ENCODE measurements around the gene KCNK4. TPM values are rescaled to one million over a fixed set of nuclear protein-coding genes. Genes with fewer than 3 reads are reported as not detected.

KCNK4 gene
- total RNA-seq, 1 donor, result not detected

- H3K4me3 ChIP-seq (ENCODE audit: low read depth, low read length), result peak within 1 kb of the TSS; percentile 91
- TF ChIP-seq, protein P1, sequence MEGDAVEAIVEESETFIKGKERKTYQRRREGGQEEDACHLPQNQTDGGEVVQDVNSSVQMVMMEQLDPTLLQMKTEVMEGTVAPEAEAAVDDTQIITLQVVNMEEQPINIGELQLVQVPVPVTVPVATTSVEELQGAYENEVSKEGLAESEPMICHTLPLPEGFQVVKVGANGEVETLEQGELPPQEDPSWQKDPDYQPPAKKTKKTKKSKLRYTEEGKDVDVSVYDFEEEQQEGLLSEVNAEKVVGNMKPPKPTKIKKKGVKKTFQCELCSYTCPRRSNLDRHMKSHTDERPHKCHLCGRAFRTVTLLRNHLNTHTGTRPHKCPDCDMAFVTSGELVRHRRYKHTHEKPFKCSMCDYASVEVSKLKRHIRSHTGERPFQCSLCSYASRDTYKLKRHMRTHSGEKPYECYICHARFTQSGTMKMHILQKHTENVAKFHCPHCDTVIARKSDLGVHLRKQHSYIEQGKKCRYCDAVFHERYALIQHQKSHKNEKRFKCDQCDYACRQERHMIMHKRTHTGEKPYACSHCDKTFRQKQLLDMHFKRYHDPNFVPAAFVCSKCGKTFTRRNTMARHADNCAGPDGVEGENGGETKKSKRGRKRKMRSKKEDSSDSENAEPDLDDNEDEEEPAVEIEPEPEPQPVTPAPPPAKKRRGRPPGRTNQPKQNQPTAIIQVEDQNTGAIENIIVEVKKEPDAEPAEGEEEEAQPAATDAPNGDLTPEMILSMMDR (IDR thresholded peaks at IDR 0.05; ENCODE audit: insufficient read depth, low read depth, low read length), result peak; percentile 25
- peak; percentile 97 for DNase-seq (ENCODE audit: low read depth)
Measured at GRCh38 chr11:64317961-64318765, 27.1 kb downstream of the KCNK4 start, which contains the start of gene PRDX5. TSS of gene PRDX5 (plus strand) at chr11:64318121. CDS start at chr11:64318216, 95 bp downstream.

- H3K4me3 ChIP-seq (ENCODE audit: low read depth, low read length), result peak overlapping the region; percentile 91
- DNase-seq (ENCODE audit: low read depth), result no peak
- TF ChIP-seq, protein P1 (IDR thresholded peaks at IDR 0.05; ENCODE audit: insufficient read depth, low read depth, low read length), result no peak
Measured at GRCh38 chr11:64318766-64319761, 28.0 kb downstream of the KCNK4 start.

GRCh38 chr11:64320556-64320955 is 29.5 kb downstream of the KCNK4 start:
- DNase-seq (ENCODE audit: low read depth), result no peak
- no peak overlapping the region for H3K4me3 ChIP-seq (ENCODE audit: low read depth, low read length)
- TF ChIP-seq, protein P1 (IDR thresholded peaks at IDR 0.05; ENCODE audit: insufficient read depth, low read depth, low read length), result no peak

GRCh38 chr11:64321026-64321425 is 29.9 kb downstream of the KCNK4 start:
- DNase-seq (ENCODE audit: low read depth), result no peak
- no peak overlapping the region for H3K4me3 ChIP-seq (ENCODE audit: low read depth, low read length)
- TF ChIP-seq, protein P1 (IDR thresholded peaks at IDR 0.05; ENCODE audit: insufficient read depth, low read depth, low read length), result no peak

DNA sequence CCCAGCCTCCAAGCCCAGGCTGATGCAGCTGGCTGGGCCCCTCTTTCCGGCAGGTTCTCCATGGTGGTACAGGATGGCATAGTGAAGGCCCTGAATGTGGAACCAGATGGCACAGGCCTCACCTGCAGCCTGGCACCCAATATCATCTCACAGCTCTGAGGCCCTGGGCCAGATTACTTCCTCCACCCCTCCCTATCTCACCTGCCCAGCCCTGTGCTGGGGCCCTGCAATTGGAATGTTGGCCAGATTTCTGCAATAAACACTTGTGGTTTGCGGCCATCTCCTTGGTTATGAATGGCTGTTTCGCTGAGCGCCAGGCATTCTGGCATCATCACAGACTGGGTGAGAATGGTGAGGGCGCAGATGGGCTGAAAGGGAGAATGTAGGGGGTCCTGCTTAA is 30.4 kb downstream of the KCNK4 start:
- TF ChIP-seq, protein P1 (IDR thresholded peaks at IDR 0.05; ENCODE audit: insufficient read depth, low read depth, low read length), result no peak
- H3K4me3 ChIP-seq (ENCODE audit: low read depth, low read length), result no peak overlapping the region
- DNase-seq (ENCODE audit: low read depth), result no peak

- no peak for DNase-seq (ENCODE audit: low read depth)
- no peak overlapping the region for H3K4me3 ChIP-seq (ENCODE audit: low read depth, low read length)
- TF ChIP-seq, protein P1 (IDR thresholded peaks at IDR 0.05; ENCODE audit: insufficient read depth, low read depth, low read length), result no peak
Measured at GRCh38 chr11:64322925-64323260, 31.8 kb downstream of the KCNK4 start.

Data from fibroblast of villous mesenchyme (primary cell).